HK-2 (cell line): ENCODE measurements around the gene CTNND2.

Source experiments
- DNase-seq: peaks from one replicate; pipeline ENCODE4 v3.0.0-alpha.2; 2018; ENCODE audit not compliant: unreplicated experiment

The CTNND2 gene

DNA sequence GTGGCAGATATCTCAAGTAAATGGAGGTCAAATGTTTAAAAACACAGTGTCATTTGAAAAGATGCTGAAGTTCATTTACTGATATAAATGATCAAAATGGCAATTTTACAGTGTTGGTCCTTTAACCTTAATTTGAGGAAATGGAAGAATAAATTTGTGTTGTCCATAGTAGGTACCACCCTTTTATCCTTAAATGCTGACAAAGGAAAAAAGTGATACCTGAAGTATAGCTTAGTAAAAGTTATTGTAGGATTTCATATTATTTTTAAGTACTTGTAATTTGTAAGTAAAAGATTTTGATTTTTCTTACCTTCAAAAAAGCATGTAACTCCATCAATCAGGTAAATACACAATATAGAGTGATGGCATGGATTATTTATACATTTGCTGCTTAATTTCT is 976.6 kb downstream of the CTNND2 start:
- DNase-seq, result no peak

DNA sequence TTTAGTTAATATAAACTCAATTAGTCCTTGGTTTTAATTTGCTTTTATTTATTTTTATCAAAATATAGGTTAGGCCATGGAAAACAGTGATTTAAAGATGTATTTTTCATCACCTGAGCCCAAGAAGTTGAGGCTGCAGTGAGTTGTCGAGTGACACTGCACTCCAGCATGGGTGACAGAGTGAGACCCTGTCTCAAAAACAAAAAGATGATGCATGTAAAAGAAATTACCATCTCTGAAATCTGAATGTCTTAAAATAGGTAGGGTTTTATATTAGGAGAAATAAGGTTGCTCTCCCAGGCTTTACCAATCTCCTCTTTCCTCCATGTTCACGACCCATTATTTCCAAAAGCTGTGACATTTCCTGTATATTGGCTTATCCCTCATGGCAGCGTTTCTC is 980.9 kb downstream of the CTNND2 start:
- DNase-seq, result no peak
